GM18951 (cell line): Measurements from ENCODE around the gene CFAP100.

Experiments
- POLR2A ChIP-seq: IDR thresholded peaks from 4 replicates; pipeline ENCODE4 v1.6.1; 2011; ENCODE audit warnings: mild to moderate bottlenecking; ENCODE audit not compliant: insufficient read length, insufficient read depth; ENCODE audit errors: extremely low read depth
- in situ Hi-C: fragments of 300-500 bp; cut with MboI; formaldehyde crosslinking; loops from one replicate; pipeline ENCODE4 v1.12.0; 2022; ENCODE audit warnings: low sequenced_read_pairs, mixed read lengths, inconsistent platforms; ENCODE audit not compliant: unreplicated experiment

The CFAP100 gene

DNA sequence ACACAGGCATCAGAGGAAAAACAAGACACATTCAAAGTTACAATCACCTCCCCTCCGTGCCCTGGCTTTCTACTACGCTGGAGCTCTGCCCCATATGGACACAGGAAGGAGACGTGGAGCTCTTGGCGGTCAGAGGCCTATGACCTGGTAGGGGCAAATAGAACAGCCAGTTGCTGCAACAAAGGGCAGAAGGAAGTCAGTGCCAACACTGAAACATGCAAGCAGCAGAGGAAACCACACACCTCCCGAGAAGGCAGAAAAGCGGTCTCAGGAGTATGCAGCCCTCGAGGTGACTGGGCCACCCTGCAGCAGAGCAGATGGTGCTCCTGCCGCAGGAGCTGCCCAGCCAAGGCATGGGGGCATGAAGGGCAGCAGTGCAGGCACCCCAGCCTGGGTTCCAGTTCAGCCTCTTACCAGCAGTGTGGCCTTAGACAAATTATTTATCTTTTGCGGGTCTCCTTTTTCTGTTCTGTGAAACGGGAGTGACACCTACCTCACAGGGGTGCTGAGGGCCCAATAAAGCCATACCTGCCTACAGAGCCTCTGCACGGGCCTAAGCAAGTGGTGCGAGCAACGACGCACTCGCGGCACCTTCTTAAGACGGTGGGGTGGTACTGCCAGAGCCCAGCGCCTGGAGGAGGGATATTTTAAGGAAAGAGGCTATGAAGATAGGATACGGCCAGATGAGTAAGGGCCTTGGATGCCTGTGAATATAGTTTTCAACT, 72.3 kb downstream of the CFAP100 start:
- TF ChIP-seq POLR2A, result no peak

GRCh38 chr3:126467611-126467955, 72.9 kb downstream of the CFAP100 start:
- no peak for TF ChIP-seq POLR2A
- in situ Hi-C loops, result no loop called here

More for the DNA sequence above, 72.3 kb downstream of the CFAP100 start:
- in situ Hi-C loops, result no loop called here

GRCh38 chr3:126468028-126468891, 73.6 kb downstream of the CFAP100 start:
- in situ Hi-C loops, result no loop called here
- no peak for TF ChIP-seq POLR2A

GRCh38 chr3:126469479-126469878, 74.8 kb downstream of the CFAP100 start:
- TF ChIP-seq POLR2A, result no peak
- in situ Hi-C loops, result no loop called here

GRCh38 chr3:126472277-126473006, 77.7 kb downstream of the CFAP100 start:
- TF ChIP-seq POLR2A, result no peak
- in situ Hi-C loops, result no loop called here

- in situ Hi-C loops, result no loop called here
- TF ChIP-seq POLR2A, result no peak
These were observed 78.8 kb downstream of the CFAP100 start for GRCh38 chr3:126473292-126474168.

DNA sequence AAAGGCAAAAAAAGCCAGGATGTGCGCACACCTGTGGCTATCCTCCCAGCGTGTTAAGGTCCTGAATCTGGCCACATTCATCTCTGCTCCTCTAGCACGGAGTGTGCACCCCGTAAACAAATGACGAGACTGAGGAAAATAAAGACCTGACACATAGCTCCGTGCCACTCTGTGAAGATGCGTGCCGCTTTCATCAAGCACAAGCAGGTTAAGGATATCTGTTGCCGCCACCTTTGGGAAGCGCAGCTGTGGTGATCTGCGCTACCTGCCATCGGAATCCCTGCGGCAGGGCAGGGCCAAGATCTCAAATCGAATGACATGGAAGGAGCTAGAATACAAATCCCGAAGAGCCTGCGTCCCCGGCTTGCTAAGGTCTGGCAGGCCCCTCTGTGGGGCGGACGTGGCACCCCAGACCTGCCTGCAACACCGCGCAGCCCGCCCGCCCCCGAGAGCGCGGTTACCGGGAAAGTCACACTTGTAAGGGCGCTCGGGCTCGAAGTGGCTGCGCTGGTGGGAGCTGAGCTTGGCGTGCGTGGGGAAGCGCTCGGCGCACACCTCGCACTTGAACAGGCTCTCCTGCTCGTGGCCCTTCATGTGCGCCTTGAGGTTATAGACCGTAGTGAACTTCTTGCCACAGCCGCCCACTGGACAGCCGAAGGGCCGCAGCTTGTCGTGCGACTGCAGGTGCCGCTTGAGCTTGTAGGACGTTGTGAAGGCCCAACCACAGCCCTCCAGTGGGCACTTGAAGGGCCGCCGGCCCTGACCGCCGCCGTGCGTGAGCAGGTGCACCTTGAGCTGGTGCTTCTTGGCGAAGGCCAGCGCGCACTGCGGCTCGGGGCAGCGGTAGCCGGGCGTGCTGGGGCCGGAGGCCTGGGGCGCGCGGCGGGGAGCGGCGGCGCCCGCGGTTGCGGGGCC, 80.0 kb downstream of the CFAP100 start:
- TF ChIP-seq POLR2A, result no peak
- in situ Hi-C loops, result no loop called here

- TF ChIP-seq POLR2A, result peak; percentile 95
- in situ Hi-C loops, result no loop called here
These were observed 80.9 kb downstream of the CFAP100 start, which contains the start of gene ZXDC for GRCh38 chr3:126475413-126476114. TSS of gene ZXDC (minus strand) at chr3:126475891. CDS start at chr3:126475865, 26 bp downstream.

- in situ Hi-C loops, result no loop called here
- TF ChIP-seq POLR2A, result no peak
These were observed 81.7 kb downstream of the CFAP100 start for GRCh38 chr3:126476166-126477060.

DNA sequence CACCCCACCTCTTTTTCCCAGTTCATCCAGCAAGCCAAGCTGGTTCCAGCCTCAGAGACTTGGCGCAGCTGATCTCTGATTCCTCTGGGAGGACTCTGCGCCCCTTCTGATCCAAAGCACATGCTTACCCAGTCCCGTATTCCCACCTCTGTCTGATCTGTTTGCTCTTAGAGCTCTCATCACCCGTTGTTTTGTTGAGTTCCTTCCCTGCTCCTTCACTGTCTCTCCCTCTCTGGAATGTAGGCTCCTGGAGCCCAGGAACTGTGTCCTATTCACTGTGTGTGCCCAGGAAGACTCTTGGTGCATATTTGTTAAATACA, 82.3 kb downstream of the CFAP100 start:
- no peak for TF ChIP-seq POLR2A
- in situ Hi-C loops, result no loop called here

GRCh38 chr3:126478581-126479310, 84.0 kb downstream of the CFAP100 start:
- TF ChIP-seq POLR2A, result no peak
- in situ Hi-C loops, result no loop called here
